Measurements from ENCODE around the gene RAB11FIP4.

- TF ChIP-seq CTCF (IDR thresholded peaks at IDR 0.05) (peak; percentile 97), EZH2phosphoT487 (IDR thresholded peaks at IDR 0.05; ENCODE audit: borderline replicate concordance, low read depth) (no peak)
These were observed 167.5 kb downstream of the RAB11FIP4 start for GRCh38 chr17:31558748-31559583.
